ENCODE measurements around the gene NIPBL. TPM values are rescaled to one million over a fixed set of nuclear protein-coding genes. Genes with fewer than 3 reads are reported as not detected.

The NIPBL gene
- polyA plus RNA-seq, 1 of the 3 experiments (the other 2 are of a cell fraction): 5.2 TPM

- H3K9me3 ChIP-seq: no peaks in the 10 kb centered on the region
- H3F3A ChIP-seq (replicated peaks; ENCODE audit: insufficient read depth): peaks cover 24% of the 10 kb centered on the region
- H3K27me3 ChIP-seq (ENCODE audit: insufficient read depth): no peaks in the 10 kb centered on the region
- H3K9me2 ChIP-seq: no peaks in the 10 kb centered on the region
- H3K27ac ChIP-seq (ENCODE audit: low read depth in 2 of 2, low read length in 1 of 2): peak overlapping the region in 1 of 2 experiments; percentile 80; a peak in 2 of 4 replicates
- no peaks in the 10 kb centered on the region for H3K79me2 ChIP-seq (ENCODE audit: insufficient read depth)
- POLR2A ChIA-PET: no interaction called here
- H3K4me1 ChIP-seq (ENCODE audit: control insufficient read depth in 1 of 2, insufficient read depth in 2 of 2, low read depth in 1 of 2, low read length in 1 of 2): peaks cover 0 to 7% of the 10 kb centered on the region in 2 experiments; a peak in 2 of 4 replicates
- TF ChIP-seq MXI1 (IDR thresholded peaks at IDR 0.05; ENCODE audit: low read depth, low read length) (no peak), FOSL2 (IDR thresholded peaks at IDR 0.05; ENCODE audit: borderline replicate concordance, low read depth) (no peak), SMC3 (IDR thresholded peaks at IDR 0.05; ENCODE audit: low read depth, low read length) (no peak), EP300 (IDR thresholded peaks at IDR 0.05; ENCODE audit: borderline replicate concordance in 1 of 2, low read depth in 1 of 2, low read length in 1 of 2) (no peak), TAF1 (IDR thresholded peaks at IDR 0.05; ENCODE audit: borderline replicate concordance, low read depth, low read length) (no peak), RCOR1 (IDR thresholded peaks at IDR 0.05; ENCODE audit: low read length) (no peak), GABPA (IDR thresholded peaks at IDR 0.05; ENCODE audit: low read depth) (no peak), FOXM1 (IDR thresholded peaks at IDR 0.05; ENCODE audit: low read depth) (no peak), USF1 (IDR thresholded peaks at IDR 0.05; ENCODE audit: borderline replicate concordance, low read depth) (no peak), RFX5 (IDR thresholded peaks at IDR 0.05; ENCODE audit: low read length) (no peak), ZBTB33 (IDR thresholded peaks at IDR 0.05; ENCODE audit: borderline replicate concordance, low read depth) (no peak), USF2 (IDR thresholded peaks at IDR 0.05; ENCODE audit: borderline replicate concordance, low read depth, low read length) (no peak), RAD21 (IDR thresholded peaks at IDR 0.05; ENCODE audit: low read length) (no peak), GATA2 (CRISPR knock-in tag; IDR thresholded peaks at IDR 0.05) (no peak), IRF3 (IDR thresholded peaks at IDR 0.05; ENCODE audit: low read depth, low read length) (no peak), MEF2A (IDR thresholded peaks at IDR 0.05; ENCODE audit: borderline replicate concordance, low read depth) (no peak)
- no peaks in the 10 kb centered on the region for H4K20me1 ChIP-seq (ENCODE audit: insufficient read depth)
- CTCF ChIA-PET: interaction anchor here (1.1 kb wide), 1 partner anchor 19 kb away, joined by 5 read pairs; no protein-coding TSS in a partner anchor
- peak overlapping the region in 1 of 2 experiments; percentile 3; a peak in 1 of 4 replicates for H3K4me3 ChIP-seq (ENCODE audit: low read depth in 2 of 2, low read length in 1 of 2)
- no peak for DNase-seq
- H3K4me2 ChIP-seq: peak overlapping the region; percentile 69
- peak overlapping the region; percentile 46 for H3K9ac ChIP-seq
- WGBS (ENCODE audit: low lambda C conversion rate): 56% methylated on average over 1 of the region's 1 CpG
- H2AFZ ChIP-seq (ENCODE audit: low read depth): no peak overlapping the region; the same call in 1 of the 2 replicates
- peaks cover 5 to 10% of the 10 kb centered on the region in 2 experiments for H3K36me3 ChIP-seq (replicated peaks in 1 of 2; ENCODE audit: control insufficient read depth in 1 of 2, insufficient read depth in 2 of 2, low read length in 1 of 2)
Measured at GRCh38 chr5:37071487-37071886, 194.9 kb downstream of the NIPBL start.

Data from SK-N-SH (cell line).